HuH-7.5 (cell line): Measurements from ENCODE around the gene GLIS1.
A peak's percentile ranks its signal among the peaks of the same experiment; 100 is the strongest.

Experiments used
- DNase-seq: peaks from one replicate; pipeline ENCODE4 v3.0.0; 2011; ENCODE audit warnings: low spot score

The GLIS1 gene

DNA sequence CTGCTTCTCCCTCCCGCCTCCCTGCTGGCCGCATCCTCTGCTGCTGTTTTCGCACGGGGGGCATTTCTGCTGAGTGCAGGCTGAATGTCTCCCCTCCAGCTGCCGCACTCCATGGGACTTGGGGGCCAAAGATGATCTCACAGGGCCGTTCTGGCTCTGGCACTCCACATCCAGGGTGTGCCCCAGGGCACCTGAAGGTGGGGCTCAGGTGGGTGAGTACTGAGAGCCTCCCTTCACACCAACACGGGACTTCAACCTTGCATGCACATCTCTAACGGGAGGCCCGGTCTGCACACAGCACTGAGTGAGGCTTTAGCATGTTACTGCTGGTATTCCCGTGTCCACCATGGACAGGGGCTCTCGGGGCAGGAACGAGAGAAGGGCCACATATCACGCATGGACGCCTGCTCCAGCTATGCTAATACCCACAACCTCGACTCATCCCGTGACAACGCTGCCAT is 190.9 kb downstream of the GLIS1 start:
- no peak for DNase-seq

DNA sequence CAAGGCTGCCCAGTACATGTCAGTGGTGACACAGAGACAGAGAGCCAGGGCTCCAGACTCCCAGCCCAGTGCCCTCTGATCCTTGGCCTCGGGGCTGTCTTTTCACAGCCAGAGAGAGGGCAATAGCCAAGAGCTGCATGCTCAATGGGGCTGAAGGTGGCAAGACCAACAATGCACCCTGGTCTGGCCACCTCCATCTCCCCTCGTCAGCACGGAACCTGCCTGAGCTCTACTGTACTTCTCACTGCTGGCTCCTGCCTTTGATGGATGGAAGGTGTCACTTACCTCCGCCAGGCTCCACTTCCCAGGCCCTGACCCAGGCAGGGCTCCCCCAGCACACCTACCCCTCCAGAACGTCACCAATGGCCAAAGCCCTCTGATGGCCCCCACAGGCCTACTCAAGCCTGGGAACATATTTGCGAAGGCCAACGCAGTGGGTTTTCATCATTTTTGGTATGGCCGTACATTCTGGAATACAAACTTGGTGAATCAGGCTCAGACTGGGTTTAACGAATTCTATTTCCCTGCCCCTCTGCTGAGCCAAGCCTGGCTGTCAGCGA is 191.7 kb downstream of the GLIS1 start:
- no peak for DNase-seq

DNA sequence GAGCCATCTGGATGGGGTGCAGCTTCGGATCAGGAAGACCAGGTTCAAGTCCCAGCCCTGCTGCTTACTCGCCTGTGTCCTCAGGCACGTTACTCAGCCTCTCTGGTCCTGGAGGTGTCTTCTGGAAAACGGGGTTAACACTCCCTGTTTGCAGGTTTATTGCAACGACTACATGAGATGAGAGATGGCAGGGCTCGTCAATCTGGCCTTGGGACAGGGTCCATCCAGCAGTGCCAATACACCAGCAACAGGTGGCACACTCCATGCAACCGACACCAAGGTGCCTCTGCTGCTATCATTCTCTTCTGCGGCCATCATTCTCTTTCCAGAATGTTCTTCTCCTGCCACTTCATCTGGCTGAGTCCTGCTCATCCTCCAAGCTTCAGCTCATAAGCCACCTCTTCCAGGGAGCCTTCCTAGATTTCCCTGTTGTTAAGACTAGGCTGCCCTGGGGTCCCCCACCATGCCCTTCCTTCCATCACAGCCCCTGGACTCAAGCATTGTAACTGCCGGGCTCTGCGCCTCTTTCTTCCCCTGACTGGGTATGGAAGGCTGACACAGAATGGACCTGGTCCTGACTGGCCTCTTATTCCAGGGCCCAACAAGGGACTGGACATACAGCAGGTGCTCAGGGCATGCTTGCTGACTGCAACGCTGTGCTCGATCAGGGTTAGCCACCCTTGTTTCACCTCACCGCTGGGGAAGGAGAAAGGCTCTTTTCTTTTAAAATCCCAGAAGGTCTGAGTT is 192.4 kb downstream of the GLIS1 start:
- no peak for DNase-seq

DNA sequence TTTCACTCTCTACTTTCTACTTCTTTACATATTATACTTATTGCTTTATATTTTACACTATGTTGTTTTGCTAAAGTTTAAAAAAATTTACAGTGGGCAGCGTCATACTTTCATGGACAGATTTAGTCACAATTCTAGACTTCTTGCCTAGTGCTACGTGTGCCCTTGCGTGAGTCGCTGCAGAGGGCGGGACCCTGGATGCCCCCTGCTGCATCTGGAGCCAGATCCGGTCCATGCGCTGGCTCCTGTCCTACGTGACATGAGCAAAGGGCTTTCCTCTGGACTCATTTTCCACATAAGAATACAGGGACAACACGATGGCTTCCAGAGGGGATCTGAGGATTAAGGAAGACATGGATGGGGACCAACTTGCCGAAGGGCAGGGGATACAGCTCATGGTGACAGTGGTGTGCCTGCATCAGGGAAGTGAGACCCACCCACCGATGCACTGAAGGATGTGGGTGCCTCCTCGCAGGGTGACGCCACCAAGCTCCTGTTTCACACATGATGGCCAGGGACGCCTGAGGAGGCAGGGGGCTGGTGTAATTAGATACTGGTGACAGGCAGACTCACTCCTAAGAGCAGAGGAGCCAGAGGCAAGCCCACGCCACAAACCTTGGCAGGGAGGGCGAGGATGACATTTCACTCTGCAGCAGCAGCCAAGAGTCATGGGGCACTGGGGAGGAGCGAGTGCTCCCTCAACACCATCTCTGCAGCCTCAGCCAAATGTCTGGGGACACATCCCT is 193.1 kb downstream of the GLIS1 start:
- DNase-seq, result no peak

DNA sequence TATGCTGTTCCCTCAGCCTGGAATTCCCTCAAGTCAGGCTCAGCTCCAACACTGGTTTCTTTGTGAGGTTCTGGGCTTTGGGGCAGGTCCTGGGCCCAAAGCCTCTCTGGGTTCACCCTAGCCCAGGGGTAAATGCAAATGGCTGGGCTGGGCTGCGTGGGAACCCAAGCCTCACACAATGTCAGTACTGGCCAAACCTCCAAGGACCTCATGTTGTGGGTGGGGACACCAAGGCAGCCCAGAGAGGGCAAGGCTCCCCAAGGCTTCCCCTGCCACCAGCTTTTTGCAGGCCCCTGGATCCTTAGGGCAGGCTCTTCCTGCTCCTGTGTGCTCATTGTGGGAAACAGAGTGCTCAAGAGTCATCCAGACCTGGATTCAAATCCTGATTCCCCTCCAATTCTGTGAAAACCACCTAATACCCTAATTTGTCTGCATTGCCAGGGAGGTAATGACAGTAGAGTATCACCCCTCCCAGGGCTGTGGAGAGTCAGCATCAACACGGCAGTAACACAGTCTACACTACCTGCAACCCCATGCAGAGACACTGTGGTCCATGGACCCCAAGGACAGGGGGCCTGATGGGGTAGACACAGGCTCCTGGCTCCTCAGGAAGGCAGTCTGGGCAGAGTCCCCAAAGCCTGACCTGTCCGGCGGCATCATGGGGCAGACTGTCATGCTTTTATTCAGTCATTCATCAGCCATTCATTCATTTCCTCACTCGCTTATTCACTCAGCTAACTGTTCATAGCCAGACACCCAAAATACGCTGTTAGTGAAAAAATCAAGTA is 194.0 kb downstream of the GLIS1 start:
- no peak for DNase-seq

DNA sequence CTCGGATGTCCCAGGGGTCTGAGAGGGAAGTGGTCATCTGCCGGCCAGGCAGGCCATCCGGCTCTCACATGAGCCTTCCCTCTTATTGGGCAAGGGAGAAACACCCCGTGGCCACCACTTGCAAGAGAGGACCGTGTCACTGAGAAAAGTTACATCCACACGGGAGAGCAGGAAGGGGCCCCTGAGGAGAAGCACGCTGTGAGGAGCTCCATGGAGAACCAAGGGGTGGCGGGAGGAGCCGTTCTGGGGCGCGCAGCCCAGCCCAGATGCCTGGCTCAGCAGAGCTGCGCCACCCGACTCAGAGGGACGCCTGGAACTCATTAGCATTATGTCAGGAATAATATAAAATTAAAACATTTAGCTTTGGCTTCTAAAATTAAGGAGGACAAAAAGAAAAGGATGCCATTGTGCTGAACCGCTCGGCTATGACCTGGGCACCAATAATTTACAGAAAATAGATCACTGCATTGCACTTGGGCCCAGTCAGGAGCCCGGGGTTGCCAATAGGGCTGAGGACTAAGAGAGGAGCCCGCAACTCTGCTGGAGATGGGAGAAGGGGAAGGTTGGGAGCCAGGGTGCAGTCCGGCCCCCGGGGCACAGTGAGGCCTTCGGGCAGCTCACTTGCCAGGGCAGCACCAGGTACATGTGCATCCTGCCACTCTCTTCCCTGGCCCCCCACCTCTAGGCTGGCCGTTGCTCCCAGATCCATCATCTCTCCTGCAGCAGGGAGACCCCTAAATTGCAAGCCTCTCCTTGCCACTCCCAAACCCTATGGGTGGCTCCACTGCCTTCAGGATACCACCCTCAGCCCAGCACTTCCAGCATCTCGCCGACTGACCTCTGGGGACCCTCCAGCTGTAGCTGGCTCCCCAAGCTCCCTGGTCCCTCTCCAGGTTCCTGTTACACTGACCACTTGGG is 194.9 kb downstream of the GLIS1 start:
- no peak for DNase-seq

DNA sequence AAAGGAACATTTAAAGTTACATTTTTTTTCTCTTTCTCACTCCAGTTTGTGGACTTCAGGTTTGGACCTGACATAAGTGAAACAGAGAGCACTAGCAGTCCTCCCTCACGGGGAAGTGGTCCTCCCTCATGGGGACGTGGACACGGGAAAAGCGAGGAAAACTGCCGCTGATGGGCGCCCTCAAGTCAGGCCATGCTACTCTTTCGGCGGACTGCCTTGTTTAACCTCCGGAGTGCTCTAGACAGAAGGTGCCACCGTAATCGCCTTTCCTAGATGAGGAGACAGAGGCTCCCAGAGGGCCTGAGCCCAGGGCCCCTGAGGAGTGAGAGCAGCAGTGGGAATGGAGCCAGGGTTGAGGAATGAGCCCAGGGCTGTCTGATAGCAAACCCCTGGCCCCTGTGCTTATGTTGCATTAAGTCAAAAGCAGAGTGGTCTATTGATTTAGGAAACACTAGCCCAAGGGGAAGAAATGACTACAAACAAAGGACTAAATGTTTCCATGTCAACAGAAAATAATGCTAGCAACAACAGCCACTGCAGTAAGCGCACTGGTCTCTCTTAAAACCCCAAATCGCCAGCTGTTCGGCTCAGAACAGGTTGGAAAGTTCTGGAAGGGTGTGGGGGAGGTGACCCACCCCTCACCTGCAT is 195.7 kb downstream of the GLIS1 start:
- no peak for DNase-seq

DNA sequence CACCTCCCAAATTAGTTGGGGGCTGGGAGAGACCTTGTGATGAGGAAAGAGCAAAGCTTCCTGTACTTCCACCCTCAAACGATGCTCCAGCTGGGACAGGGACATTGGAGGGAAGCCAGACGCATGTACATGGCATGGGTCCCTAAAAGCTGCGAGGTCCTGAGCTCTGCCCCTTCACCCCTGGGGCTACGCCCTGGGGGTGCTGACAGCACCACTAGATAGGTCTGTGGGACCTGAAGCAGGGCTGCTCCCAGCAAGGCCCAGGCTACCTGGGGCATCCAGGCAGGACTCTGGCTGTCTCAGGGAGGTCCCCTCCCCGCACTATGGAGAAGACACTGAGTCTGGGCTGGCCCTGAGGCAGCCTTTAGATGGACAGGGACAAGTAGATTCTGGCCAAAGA is 196.4 kb downstream of the GLIS1 start:
- DNase-seq, result no peak

DNA sequence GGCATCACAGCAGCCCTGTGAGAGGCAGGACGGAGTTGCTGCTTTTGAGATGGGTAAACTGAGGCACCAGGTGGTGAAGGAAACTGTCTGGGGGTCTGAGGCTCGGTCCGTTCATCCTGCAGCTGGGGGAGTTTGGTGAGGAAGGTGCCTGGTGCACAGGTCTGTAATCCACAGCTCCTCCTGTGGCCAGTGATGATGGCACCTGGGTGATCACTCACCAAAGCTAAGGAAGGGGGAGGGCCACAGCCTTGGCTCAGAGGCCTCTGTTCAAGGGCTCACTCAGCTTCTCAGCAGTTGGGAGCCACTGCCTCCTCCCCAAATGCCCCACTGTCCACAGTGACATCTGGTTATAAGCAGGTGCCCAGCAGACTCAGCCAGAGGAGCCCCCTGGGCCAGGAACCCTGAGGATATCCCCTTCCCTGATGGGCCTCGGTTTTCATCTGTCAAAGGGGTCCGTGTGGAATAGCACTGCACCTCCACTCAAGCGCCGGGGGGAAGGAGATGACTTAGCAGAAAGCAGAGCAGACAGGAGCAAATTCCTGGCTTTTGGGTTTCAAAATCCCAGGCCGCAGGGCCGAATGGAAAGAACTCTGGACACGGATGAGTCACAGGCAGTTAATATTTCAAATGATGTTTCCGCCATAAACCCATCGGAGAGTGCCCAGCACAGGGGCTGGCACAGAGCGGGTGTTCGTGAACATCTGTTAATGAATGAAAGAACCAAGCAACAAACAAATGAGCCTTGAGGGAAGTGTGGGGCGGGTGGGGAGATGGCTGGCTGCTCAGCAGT is 197.0 kb downstream of the GLIS1 start:
- DNase-seq, result peak; percentile 63

DNA sequence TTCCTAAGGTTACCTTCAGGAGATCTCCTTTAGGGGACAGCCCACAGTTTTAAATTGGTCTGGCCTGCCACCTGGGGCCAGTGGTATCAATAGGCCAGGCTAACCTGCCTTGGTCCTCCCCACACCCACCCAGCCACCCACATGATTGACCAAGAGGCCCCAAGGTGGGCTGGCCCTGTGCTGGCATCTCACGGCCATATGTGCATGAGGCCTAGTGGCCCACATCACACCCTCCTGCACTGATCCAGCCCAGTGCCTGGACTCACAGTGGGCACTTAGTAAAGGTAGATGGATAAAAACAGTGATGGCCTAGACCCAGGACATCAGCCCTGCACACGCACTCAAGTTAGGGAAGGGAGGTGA is 197.7 kb downstream of the GLIS1 start:
- DNase-seq, result no peak

DNA sequence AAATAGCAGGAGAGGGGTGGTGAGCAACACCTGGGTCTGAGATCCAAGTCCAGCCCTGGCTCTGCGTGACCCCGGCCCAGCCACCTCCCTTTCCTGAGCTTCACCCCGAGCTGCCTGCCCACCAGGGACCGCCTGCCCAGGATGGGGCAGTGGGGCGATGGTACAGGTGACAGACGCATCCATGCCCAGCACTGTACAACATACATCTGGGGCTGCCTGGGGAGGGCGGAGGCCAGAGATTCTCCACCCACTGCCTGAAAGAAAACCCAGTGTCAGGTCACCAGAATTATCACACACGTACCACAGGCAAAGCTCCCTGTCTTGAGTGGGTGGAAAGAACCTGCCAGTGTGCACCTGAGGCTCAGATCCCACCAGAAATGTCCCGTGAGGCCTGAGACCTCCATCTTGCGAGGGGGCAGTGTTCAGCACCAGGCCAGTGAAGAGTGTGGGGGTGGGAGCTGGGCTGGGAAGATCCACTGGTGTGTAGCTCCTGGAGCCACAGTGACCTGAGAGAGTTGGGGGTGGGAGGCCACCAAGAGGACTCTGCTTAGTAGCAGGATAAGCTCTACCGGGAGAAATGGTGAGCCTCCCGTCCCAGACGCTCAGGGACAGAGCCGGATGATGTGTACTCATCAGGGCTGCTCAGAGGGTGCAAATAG is 198.2 kb downstream of the GLIS1 start:
- no peak for DNase-seq

DNA sequence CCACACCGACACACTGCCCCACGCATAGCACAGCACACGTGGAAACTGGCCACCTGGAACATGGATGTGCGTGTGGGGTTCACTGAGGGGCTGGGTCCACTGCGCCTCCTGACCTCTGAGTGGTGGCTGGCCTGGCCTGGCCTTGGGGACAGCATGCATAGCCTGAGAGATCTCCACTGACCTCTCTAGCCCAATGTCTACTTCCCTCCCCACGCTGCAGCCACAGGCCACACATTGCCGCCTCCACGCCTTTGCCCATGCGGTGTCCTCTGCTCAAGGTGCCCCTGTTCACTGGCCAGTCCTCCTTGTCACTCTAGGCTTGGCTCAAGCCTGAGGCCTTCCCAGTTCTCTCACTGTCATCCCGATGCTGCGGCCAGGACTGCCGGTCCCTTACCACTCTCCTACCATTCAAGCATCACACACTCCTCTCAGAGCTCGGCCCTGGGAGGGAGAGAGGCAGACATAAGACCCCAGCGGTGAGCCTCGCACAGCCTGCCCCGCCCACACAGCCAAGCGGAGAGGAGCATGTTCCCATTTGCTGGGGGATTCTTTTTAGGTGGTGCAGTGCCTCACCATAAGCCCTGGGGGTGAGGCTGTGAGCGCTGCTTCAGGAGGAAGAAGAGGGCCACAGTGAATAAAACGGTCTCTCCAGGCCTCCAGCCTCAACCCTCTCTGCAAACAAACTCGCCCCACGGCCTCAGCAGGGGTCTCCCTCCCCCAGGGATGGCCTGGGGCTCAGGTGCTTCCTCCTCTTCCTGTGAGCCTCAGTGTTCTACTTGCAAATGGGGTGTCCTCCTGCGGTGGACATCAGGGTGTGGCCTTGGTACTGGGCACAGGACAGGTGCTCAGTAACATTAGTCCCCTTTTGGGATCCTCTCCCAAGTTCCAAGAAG is 199.0 kb downstream of the GLIS1 start:
- no peak for DNase-seq

DNA sequence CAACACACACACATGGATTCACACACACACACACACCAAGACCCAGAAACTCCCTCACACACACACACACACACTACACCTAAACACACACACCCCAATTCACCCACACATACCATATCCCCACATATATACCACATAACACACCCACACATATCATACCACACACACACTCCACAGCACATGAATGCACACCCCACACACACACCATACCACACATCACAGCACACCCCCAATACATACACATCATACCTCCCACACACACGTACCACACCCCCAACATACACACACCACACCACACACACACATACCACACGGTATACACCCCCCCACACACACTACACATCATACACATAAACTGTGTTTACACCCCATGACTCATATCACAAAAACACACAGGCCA is 199.7 kb downstream of the GLIS1 start:
- no peak for DNase-seq

DNA sequence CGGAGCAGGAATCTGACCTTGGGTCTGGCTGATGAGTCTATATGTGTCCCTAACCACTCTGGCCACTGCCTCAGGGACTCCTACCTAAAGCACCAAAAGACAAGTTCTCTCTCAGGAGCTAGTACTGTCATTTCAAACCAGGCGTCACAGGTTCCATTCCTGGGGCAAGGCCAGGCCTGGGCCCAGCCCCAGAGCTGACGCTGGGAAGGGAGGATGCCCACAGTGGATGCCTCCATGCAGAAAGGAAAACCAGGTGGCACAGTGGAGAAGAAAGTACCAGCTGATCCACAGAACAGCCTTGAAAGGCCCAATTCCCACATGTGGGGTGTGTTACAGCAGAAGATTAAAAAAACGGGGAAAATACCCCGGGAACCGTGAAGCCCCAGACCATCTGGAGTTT is 202.4 kb downstream of the GLIS1 start:
- DNase-seq, result no peak

DNA sequence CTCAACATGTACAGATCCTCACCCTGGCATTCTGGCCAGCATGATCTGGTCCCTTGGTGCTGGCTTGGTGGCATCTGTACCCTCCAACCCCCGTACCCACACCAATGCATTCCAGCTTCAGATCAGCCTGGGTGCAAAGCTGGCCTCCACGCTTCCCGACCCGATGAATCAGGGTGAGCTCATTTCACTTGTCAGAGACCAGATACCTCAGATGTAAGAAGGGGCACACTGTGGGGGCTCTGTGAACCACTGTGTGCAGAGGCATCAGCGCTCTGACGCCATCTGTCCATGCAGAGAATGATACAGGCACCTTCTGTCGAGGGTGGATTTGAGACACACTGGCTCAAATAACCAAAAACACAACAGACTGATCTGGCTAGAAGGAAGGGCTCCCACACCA is 203.1 kb downstream of the GLIS1 start:
- no peak for DNase-seq

DNA sequence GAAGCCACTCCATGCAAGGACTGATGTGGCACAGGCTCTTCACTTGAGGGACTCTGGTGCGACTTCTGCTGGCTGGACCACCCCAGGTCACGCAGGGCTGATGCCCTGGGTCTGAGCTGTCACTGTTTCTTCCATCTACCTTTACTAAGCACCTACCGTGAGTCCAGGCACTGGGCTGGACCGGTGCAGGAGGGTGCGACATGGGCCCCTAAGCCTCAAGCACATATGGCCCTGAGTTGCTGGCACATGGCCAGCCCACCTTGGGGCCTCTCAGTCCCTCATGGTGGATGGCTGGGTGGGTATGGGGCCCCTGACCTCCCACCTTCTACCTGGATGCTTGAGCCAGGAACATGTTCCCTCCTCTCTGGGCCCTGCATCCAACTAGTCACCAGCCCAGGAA is 203.7 kb downstream of the GLIS1 start:
- DNase-seq, result no peak

DNA sequence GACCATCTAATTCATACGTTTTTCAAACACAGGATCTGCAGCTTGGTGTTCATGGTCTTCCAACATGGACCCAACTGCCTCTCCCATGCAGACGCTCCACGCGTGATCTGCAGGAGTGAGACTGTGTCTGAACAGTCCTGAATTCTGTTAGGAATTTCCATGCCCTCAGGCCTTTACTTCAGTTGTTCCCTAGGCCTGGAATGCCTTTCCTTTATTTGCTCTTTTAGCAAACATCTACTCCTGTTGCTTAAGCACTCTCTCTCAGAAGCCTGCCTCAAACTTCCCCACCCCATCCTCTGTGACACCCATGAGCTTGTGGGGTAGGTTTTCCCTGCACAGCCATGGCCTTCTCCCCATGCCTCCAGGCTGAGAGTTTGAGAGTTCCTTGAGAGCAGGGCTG is 206.1 kb downstream of the GLIS1 start:
- no peak for DNase-seq

DNA sequence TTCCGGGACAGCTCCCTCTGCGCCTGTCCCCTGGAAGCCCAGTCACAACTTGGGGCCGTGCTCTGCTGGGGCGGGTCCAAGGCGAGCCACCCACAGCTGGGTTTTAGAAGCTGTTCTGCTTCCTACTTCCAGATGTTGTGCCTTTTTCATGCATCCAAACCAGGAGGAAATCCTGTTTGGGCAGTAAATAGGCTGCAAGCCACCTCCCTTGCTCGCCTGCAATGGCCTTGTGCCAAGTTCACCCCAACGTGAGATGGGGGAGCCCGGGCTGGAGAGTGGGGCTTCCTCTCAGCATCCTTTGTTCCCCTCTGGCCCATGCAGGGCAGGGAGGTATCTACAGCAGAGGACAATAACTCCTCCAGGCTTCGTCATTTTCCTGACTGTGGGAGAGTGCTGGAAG is 206.6 kb downstream of the GLIS1 start:
- no peak for DNase-seq

DNA sequence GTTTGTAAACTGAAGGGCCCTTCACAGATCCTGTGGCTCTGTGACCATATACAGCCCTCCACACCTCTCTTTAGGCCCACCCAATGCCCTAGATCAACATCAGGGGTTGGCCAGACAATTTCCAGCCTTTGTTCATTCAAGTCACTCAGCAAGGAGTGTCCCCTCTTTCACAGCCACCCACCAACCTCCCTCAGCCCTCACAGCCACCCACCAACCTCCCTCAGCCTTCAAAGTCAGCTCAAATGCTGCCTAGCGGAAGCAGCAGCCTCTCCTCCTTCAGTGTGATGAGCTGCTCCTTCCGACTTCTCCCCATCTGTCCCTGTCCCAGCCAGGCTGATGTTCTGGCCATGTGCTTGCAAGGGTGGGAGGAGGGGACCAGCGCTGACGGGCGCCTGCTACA is 208.4 kb downstream of the GLIS1 start:
- no peak for DNase-seq
